GM06990 (cell line): ENCODE results near the gene IL3.

Experiments
- DNase-seq: peaks from one replicate; pipeline ENCODE4 v3.0.0-alpha.2; 2011; ENCODE audit not compliant: insufficient read length; ENCODE audit errors: extremely low read depth
- H3K27me3 ChIP-seq: replicated peaks from 2 replicates; pipeline ENCODE4 v1.6.0; 2011; ENCODE audit warnings: low read length; ENCODE audit not compliant: control insufficient read depth, insufficient read depth
- H3K36me3 ChIP-seq: 2 replicates; pipeline ENCODE4 v1.5.1; 2011; ENCODE audit warnings: low read length; ENCODE audit not compliant: control insufficient read depth, insufficient read depth
- H3K4me3 ChIP-seq: replicated peaks from 2 replicates; pipeline ENCODE4 v1.5.1; 2011; ENCODE audit warnings: low read depth, mild to moderate bottlenecking, control low read depth, low read length
- CTCF ChIP-seq: IDR thresholded peaks from 2 replicates; pipeline ENCODE4 v1.5.1; 2011; ENCODE audit warnings: low read length, control low read depth, mild to moderate bottlenecking, inconsistent platforms; ENCODE audit not compliant: insufficient read depth, poor library complexity, severe bottlenecking

The IL3 gene

DNA sequence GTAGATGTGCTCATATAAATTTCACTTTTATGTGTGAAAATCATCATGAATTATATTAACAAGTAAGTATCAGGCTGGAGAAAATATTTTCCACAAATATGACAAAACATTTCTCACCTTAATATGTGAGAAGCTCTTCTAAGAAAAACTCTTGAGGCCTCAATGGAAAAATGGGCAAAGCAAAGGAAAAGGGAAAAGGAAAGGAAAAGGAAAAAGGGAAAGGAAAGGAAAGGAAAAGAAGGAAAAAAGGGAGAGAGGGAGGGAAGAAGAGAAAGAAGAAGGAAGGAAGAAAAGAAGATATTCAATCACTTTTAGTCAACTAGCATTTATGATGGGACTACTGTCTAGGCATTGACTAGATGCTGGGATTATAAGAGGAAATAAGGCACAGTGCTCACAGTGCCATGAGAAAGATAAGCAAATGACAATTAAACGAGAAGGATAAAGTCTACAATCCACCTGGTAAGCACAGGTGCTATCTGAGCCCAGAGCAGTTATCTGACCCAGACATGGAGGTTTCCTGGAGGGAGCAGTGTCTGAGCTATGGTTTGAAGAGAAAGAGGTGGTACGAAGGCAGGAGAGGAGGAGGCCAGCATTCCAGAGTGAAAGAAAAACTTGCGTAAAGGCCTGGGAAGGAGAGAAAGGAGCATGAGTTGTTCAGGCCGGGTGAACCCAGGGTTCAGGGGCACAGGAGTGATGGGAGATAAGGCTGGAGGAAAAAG, 30.7 kb upstream of the IL3 start:
- no peaks in the 10 kb centered on the region; the same call in 1 of the 2 replicates for H3K27me3 ChIP-seq
- no peak for DNase-seq

GRCh38 chr5:132030610-132031009, 29.8 kb upstream of the IL3 start:
- H3K36me3 ChIP-seq = no peaks in the 10 kb centered on the region
- no peak for DNase-seq
- no peak for TF ChIP-seq CTCF

More for the DNA sequence above, 30.7 kb upstream of the IL3 start:
- TF ChIP-seq CTCF = no peak
- no peaks in the 10 kb centered on the region for H3K36me3 ChIP-seq
- no peak overlapping the region for H3K4me3 ChIP-seq

GRCh38 chr5:132032196-132032595, 28.3 kb upstream of the IL3 start:
- DNase-seq = no peak
- Histone ChIP-seq H3K4me3 (no peak overlapping the region), H3K36me3 (no peaks in the 10 kb centered on the region), H3K27me3 (no peaks in the 10 kb centered on the region; the same call in 1 of the 2 replicates)
- no peak for TF ChIP-seq CTCF

More at GRCh38 chr5:132030610-132031009, 29.8 kb upstream of the IL3 start:
- no peaks in the 10 kb centered on the region; the same call in 1 of the 2 replicates for H3K27me3 ChIP-seq
- H3K4me3 ChIP-seq = no peak overlapping the region

DNA sequence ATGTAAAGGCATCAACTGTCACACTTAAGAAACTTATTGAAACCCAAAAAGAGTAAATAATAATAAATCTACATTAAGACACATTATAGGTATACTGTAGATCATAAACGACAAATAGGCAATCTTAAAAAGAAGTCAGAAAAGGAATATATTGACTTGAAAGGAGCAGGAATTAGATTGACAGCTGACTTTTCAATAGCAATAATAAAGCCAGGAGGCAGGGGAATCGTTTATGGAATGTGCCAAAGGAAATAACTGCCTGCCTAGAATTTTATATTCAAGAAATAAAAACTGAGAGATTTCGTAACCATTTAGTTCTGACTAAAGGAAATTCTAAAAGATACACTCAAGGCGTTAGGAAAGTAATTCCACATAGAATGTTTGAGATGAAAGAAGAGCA, 27.3 kb upstream of the IL3 start:
- DNase-seq = no peak
- H3K36me3 ChIP-seq = no peaks in the 10 kb centered on the region
- TF ChIP-seq CTCF = no peak
- H3K27me3 ChIP-seq = no peaks in the 10 kb centered on the region; the same call in 1 of the 2 replicates
- no peak overlapping the region for H3K4me3 ChIP-seq

GRCh38 chr5:132037353-132037752, 23.1 kb upstream of the IL3 start:
- Histone ChIP-seq H3K27me3 (no peaks in the 10 kb centered on the region), H3K4me3 (no peak overlapping the region), H3K36me3 (no peaks in the 10 kb centered on the region)
- no peak for DNase-seq
- TF ChIP-seq CTCF = no peak
